Trophoblast cell (in vitro differentiated cells and primary cell): ENCODE results near the gene COMMD8.

Experiments
- DNase-seq, 2 donors: peaks; one replicate each; pipeline ENCODE4 v3.0.0-alpha.2; 2016
- H2AFZ ChIP-seq: 2 replicates; pipeline ENCODE4 v1.6.1; 2013; ENCODE audit warnings: low read length, moderate library complexity, mild to moderate bottlenecking; ENCODE audit not compliant: insufficient read depth, poor library complexity
- H2AK5ac ChIP-seq: 2 replicates; pipeline ENCODE4 v1.6.1; 2013; ENCODE audit warnings: mild to moderate bottlenecking, low read length
- H2BK120ac ChIP-seq: 2 replicates; pipeline ENCODE4 v1.6.1; 2013; ENCODE audit warnings: low read length, mild to moderate bottlenecking, moderate library complexity; ENCODE audit not compliant: insufficient read depth, poor library complexity
- H2BK12ac ChIP-seq: 2 replicates; pipeline ENCODE4 v1.6.1; 2013; ENCODE audit warnings: mild to moderate bottlenecking, low read length, moderate library complexity
- H2BK5ac ChIP-seq: 2 replicates; pipeline ENCODE4 v1.6.1; 2013; ENCODE audit warnings: low read length, low read depth, moderate library complexity, mild to moderate bottlenecking; ENCODE audit not compliant: poor library complexity
- H3K14ac ChIP-seq: 2 replicates; pipeline ENCODE4 v1.6.1; 2013; ENCODE audit warnings: mild to moderate bottlenecking, low read length
- H3K18ac ChIP-seq: 2 replicates; pipeline ENCODE4 v1.6.1; 2013; ENCODE audit warnings: mild to moderate bottlenecking, low read length
- H3K23ac ChIP-seq: 2 replicates; pipeline ENCODE4 v1.6.1; 2013; ENCODE audit warnings: low read length
- H3K27ac ChIP-seq: 2 replicates; pipeline ENCODE4 v1.5.1; 2013; ENCODE audit warnings: low read depth, mild to moderate bottlenecking, inconsistent platforms, low read length, moderate library complexity
- H3K27me3 ChIP-seq: 2 replicates; pipeline ENCODE4 v1.6.1; 2013; ENCODE audit warnings: inconsistent platforms, mild to moderate bottlenecking, low read length, moderate library complexity; ENCODE audit not compliant: insufficient read depth
- H3K36me3 ChIP-seq, 2 experiments: 1 replicate in 1 of 2; 2 replicates in 1 of 2; pipeline ENCODE4 v1.6.1; 2013; ENCODE audit warnings: low read length in 2 of 2, mild to moderate bottlenecking in 2 of 2, moderate library complexity in 1 of 2; ENCODE audit not compliant: insufficient read depth in 2 of 2, control insufficient read depth in 1 of 2
- H3K4ac ChIP-seq: 2 replicates; pipeline ENCODE4 v1.6.1; 2013; ENCODE audit warnings: low read depth, mild to moderate bottlenecking, low read length, moderate library complexity
- H3K4me1 ChIP-seq, 2 experiments: 1 replicate in 1 of 2; 2 replicates in 1 of 2; pipeline ENCODE4 v1.6.1; 2013; ENCODE audit warnings: low read length in 2 of 2, mild to moderate bottlenecking in 2 of 2, moderate library complexity in 1 of 2; ENCODE audit not compliant: insufficient read depth in 2 of 2, control insufficient read depth in 1 of 2
- H3K4me2 ChIP-seq: 2 replicates; pipeline ENCODE4 v1.6.1; 2013; ENCODE audit warnings: inconsistent platforms, mild to moderate bottlenecking, low read length, moderate library complexity
- H3K4me3 ChIP-seq: 2 replicates; pipeline ENCODE4 v1.5.1; 2013; ENCODE audit warnings: mild to moderate bottlenecking, low read depth, low read length, inconsistent platforms
- H3K79me1 ChIP-seq: one replicate; pipeline ENCODE4 v1.6.1; 2013; ENCODE audit warnings: low read length
- H3K79me2 ChIP-seq: 2 replicates; pipeline ENCODE4 v1.6.1; 2013; ENCODE audit warnings: low read length, mild to moderate bottlenecking; ENCODE audit not compliant: control insufficient read depth, insufficient read depth, poor library complexity
- H3K9ac ChIP-seq: 2 replicates; pipeline ENCODE4 v1.6.1; 2013; ENCODE audit warnings: mild to moderate bottlenecking, low read length
- H3K9me3 ChIP-seq: 2 replicates; pipeline ENCODE4 v1.6.1; 2013; ENCODE audit warnings: low read depth, mild to moderate bottlenecking, control low read depth, inconsistent platforms, low read length; ENCODE audit not compliant: insufficient read depth
- H4K12ac ChIP-seq: 2 replicates; pipeline ENCODE4 v1.6.1; 2013; ENCODE audit warnings: low read depth, mild to moderate bottlenecking, low read length, moderate library complexity
- H4K8ac ChIP-seq: 2 replicates; pipeline ENCODE4 v1.6.1; 2013; ENCODE audit warnings: low read depth, mild to moderate bottlenecking, low read length, moderate library complexity
- H4K91ac ChIP-seq: one replicate; pipeline ENCODE4 v1.6.1; 2013; ENCODE audit warnings: low read depth, mild to moderate bottlenecking, low read length, moderate library complexity
- WGBS: extraction: QIAGEN DNeasy Blood & Tissue Kit; methylation state at CpG from one replicate; pipeline ENCODE4 v1.1.7; 2013; ENCODE audit warnings: missing lambda C conversion rate; ENCODE audit not compliant: insufficient read length, insufficient coverage; ENCODE audit errors: extremely low coverage; 5-methylcytosine and 5-hydroxymethylcytosine counted together

COMMD8 gene

GRCh38 chr4:47406408-47406807 lies 57.1 kb downstream of the COMMD8 start:
- no peak overlapping the region for H4K8ac ChIP-seq
- no peak overlapping the region for H3K14ac ChIP-seq
- no peak overlapping the region for H3K4ac ChIP-seq
- no peak overlapping the region for H2AFZ ChIP-seq
- H3K79me1 ChIP-seq: no peaks in the 10 kb centered on the region
- H3K9me3 ChIP-seq: no peaks in the 10 kb centered on the region
- no peak overlapping the region for H2AK5ac ChIP-seq
- H3K4me2 ChIP-seq: no peak overlapping the region
- H2BK120ac ChIP-seq: no peak overlapping the region
- H2BK5ac ChIP-seq: no peak overlapping the region
- no peaks in the 10 kb centered on the region for H3K79me2 ChIP-seq
- H2BK12ac ChIP-seq: no peak overlapping the region
- no peak overlapping the region for H3K27ac ChIP-seq
- H3K18ac ChIP-seq: no peak overlapping the region
- DNase-seq: no peak
- H3K4me3 ChIP-seq: no peak overlapping the region
- H3K4me1 ChIP-seq: no peaks in the 10 kb centered on the region
- no peak overlapping the region for H4K91ac ChIP-seq
- H4K12ac ChIP-seq: no peak overlapping the region
- no peak overlapping the region for H3K9ac ChIP-seq
- no peaks in the 10 kb centered on the region for H3K27me3 ChIP-seq
- no peaks in the 10 kb centered on the region for H3K36me3 ChIP-seq
- no CpG with 5 or more reads among the region's 2 CpGs for WGBS
- H3K23ac ChIP-seq: no peak overlapping the region
